Peyer's patch (tissue), 4 donors: ENCODE measurements around the gene SMIM10L1. TPM values are rescaled to one million over a fixed set of nuclear protein-coding genes. Genes with fewer than 3 reads are reported as not detected.
A peak's percentile ranks its signal among the peaks of the same experiment; 100 is the strongest.

Source experiments
- DNase-seq, 3 donors: peaks; one replicate each; pipeline ENCODE4 v3.0.0-alpha.2; 2017 to 2019
- H3K27ac ChIP-seq, 4 donors: fragments of 200-600 bp; sonication (generic); one replicate each; pipeline ENCODE4 v1.5.1; 2016 to 2019
- H3K27me3 ChIP-seq, 2 donors: fragments of 200-600 bp; sonication (generic); one replicate each; pipeline ENCODE4 v1.5.1; 2019
- H3K36me3 ChIP-seq, 3 donors: fragments of 200-600 bp; sonication (generic); one replicate each; pipeline ENCODE4 v1.5.1; 2016 to 2019
- H3K4me1 ChIP-seq, 4 donors: fragments of 200-600 bp; sonication (generic); one replicate each; pipeline ENCODE4 v1.5.1; 2016 to 2019
- H3K4me3 ChIP-seq, 4 donors: fragments of 200-600 bp; sonication (generic); 1 replicate in 3 of 4; 2 replicates in 1 of 4; pipeline ENCODE4 v1.5.1; 2016 to 2019; ENCODE audit warnings: mild to moderate bottlenecking in 1 of 4
- H3K9me3 ChIP-seq, 4 donors: fragments of 200-600 bp; sonication (generic); one replicate each; pipeline ENCODE4 v1.5.1; 2016 to 2019; ENCODE audit warnings: mild to moderate bottlenecking in 1 of 4
- POLR2A ChIP-seq, 2 donors: fragments of 450-650 bp; IDR thresholded peaks; one replicate each; pipeline ENCODE4 v1.5.1; 2017; ENCODE audit warnings: antibody characterized with exemption in 2 of 2, mild to moderate bottlenecking in 2 of 2, moderate library complexity in 2 of 2
- total RNA-seq, 4 donors: library from RNA; depleted of rRNA; stranded (reverse); fragments of >200 nt; gene quantifications; one replicate each; pipeline ENCODE4 v1.1.0, GENCODE V29; 2016
- TF ChIP-seq, protein P1 (sequence below), 6 experiments: fragments of 450-650 bp in 4 of 6; fragments of 200-600 bp in 2 of 6; sonication (generic) in 1 of 6; IDR thresholded peaks; one replicate each; pipeline ENCODE4 v1.5.1; 2017 to 2019; ENCODE audit warnings: antibody characterized with exemption in 6 of 6, mild to moderate bottlenecking in 3 of 6, moderate library complexity in 1 of 6

The SMIM10L1 gene
- total RNA-seq, 4 donors from 2014 or later, result 5.8 to 7.9 (median 7.0) TPM

DNA sequence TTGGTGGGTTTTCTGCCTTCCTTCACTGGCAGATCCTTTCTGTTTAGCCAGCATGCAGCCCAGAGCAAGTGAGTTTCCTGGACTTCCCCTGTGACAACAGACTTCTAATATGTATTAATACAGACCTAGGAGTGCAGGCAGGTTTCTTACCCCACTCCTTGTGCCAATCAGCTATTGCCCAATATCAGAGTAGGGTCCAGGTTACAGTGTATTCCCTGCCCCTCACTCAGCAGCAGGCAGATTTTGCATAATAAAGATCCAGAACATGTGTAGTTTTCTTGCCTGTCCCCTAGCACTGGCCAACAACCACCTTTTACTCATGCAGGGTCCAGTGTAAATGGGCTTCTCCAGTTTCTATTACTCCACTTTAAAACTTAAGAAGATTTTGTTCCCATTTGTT, 4.7 kb upstream of the SMIM10L1 start:
- H3K4me1 ChIP-seq, result peaks cover 0 to 12% (median 0%) of the 10 kb centered on the region in 4 donors
- H3K36me3 ChIP-seq, result peaks cover 0 to 8% (median 0%) of the 10 kb centered on the region in 3 donors
- H3K4me3 ChIP-seq, result no peak overlapping the region
- H3K9me3 ChIP-seq, result no peaks in the 10 kb centered on the region
- no peak for DNase-seq
- no peaks in the 10 kb centered on the region for H3K27me3 ChIP-seq
- TF ChIP-seq, protein P1, sequence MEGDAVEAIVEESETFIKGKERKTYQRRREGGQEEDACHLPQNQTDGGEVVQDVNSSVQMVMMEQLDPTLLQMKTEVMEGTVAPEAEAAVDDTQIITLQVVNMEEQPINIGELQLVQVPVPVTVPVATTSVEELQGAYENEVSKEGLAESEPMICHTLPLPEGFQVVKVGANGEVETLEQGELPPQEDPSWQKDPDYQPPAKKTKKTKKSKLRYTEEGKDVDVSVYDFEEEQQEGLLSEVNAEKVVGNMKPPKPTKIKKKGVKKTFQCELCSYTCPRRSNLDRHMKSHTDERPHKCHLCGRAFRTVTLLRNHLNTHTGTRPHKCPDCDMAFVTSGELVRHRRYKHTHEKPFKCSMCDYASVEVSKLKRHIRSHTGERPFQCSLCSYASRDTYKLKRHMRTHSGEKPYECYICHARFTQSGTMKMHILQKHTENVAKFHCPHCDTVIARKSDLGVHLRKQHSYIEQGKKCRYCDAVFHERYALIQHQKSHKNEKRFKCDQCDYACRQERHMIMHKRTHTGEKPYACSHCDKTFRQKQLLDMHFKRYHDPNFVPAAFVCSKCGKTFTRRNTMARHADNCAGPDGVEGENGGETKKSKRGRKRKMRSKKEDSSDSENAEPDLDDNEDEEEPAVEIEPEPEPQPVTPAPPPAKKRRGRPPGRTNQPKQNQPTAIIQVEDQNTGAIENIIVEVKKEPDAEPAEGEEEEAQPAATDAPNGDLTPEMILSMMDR (IDR thresholded peaks at IDR 0.05), result no peak
- TF ChIP-seq POLR2A (IDR thresholded peaks at IDR 0.05), result no peak
- no peak overlapping the region for H3K27ac ChIP-seq

DNA sequence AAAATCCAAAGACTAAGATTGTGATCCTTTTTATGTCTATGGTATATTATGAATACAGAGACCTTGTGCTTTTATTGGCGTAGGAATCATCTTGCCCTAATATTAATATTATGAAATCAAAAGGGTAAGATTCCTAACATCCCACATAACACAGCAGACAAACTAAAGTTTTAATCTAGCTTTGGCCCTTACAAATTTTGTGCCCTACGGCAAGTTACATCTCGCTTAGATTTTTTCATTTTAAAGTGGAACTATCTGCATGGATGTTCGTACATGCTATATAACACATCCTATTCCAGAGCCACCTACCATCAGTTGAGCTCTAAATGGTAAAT, 217 bp upstream of the SMIM10L1 start:
- Histone ChIP-seq H3K27me3 (no peaks in the 10 kb centered on the region), H3K4me1 (peaks cover 0 to 17% (median 3%) of the 10 kb centered on the region in 4 donors)

DNA sequence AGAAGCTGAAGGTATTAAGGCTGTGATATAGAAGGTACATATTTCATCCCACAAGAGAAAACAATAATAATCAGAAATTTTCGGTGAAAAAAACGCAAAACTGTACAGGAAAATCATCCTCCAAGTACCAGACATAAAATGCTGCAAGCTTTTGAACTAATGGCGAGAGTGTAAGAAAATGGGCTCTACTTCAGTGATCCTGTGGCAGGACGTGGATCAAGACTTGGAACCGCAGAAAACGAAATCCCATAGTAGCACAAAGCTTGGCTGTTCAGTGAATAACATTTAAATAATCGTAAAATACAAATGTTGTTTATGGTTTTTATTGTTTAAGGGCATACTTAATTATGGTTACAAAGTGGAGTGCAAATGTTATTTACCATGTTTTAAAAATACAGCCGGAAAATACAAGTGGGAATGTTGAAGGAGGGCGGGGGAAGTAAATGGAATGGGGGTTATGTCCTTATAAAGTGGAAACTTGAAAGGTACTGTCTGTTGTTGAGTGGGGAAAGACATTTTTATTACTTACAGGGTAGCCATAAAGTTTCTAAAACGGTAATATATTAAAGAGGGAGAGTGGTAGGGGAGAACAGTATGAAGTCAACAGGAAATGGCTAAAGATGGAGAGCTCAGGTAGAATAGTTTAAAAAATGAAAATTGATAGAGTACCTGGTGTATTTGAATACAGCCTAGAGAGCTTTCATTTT, 1.1 kb downstream of the SMIM10L1 start:
- peaks cover 0 to 17% (median 3%) of the 10 kb centered on the region in 4 donors for H3K4me1 ChIP-seq
- H3K27me3 ChIP-seq, result no peaks in the 10 kb centered on the region

More for the DNA sequence above, 217 bp upstream of the SMIM10L1 start:
- DNase-seq, result no peak
- no peaks in the 10 kb centered on the region for H3K9me3 ChIP-seq
- no peaks in the 10 kb centered on the region for H3K36me3 ChIP-seq
- no peak for TF ChIP-seq POLR2A (IDR thresholded peaks at IDR 0.05)
- TF ChIP-seq, protein P1 (IDR thresholded peaks at IDR 0.05), result no peak
- H3K4me3 ChIP-seq, result peak overlapping the region; percentile 51 to 94 (median 82)
- H3K27ac ChIP-seq, result peak overlapping the region; percentile 86 to 96 (median 94)

DNA sequence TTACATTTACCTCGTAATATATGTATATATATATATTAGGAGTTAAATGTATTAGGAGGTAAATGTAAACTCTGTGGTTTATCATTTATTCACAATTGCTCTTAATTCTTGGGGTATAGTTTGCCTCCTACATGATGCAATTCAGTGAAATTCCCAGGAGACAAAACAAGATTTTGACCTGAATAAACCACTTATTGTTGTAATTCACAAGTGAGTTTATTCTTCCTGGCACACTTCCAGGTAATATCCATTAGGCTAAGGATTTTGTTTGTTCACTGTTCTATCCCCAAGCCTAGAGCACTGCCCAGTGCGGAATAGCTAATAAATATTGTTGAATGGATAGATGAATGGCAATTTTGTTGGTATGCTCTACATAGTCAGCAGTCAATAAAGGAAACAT, 3.0 kb downstream of the SMIM10L1 start:
- Histone ChIP-seq H3K9me3 (no peaks in the 10 kb centered on the region), H3K4me3 (no peak overlapping the region), H3K27ac (no peak overlapping the region), H3K4me1 (peaks cover 0 to 17% (median 3%) of the 10 kb centered on the region in 4 donors), H3K27me3 (no peaks in the 10 kb centered on the region), H3K36me3 (no peaks in the 10 kb centered on the region)
- TF ChIP-seq, protein P1 (IDR thresholded peaks at IDR 0.05), result no peak
- no peak for TF ChIP-seq POLR2A (IDR thresholded peaks at IDR 0.05)
- DNase-seq, result no peak

More for the DNA sequence above, 1.1 kb downstream of the SMIM10L1 start:
- no peak for DNase-seq
- Histone ChIP-seq H3K4me3 (peak overlapping the region; percentile 51 to 94 (median 82)), H3K27ac (peak overlapping the region; percentile 86 to 96 (median 94)), H3K36me3 (no peaks in the 10 kb centered on the region), H3K9me3 (no peaks in the 10 kb centered on the region)
- no peak for TF ChIP-seq POLR2A (IDR thresholded peaks at IDR 0.05)
- TF ChIP-seq, protein P1 (IDR thresholded peaks at IDR 0.05), result no peak

DNA sequence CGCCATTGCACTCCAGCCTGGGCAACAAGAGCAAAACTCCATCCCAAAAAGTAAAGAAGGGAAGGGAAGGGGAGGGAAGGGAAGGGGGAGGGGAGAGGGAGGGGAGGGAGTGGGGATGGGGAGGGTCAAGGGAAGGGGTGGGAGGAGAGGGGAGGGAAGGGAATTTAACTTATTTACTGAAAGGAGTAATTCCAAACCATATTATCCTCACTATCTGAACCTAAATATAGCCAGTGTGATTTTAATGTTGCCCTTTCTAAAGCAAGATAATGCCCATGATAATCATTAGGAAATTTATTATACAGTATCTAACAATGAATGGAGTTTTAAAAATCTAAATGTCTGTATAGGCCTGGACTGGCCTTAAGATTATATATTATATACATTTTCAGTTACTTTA, 7.3 kb downstream of the SMIM10L1 start:
- Histone ChIP-seq H3K4me1 (no peaks in the 10 kb centered on the region), H3K27ac (no peak overlapping the region), H3K27me3 (no peaks in the 10 kb centered on the region), H3K36me3 (no peaks in the 10 kb centered on the region), H3K4me3 (no peak overlapping the region), H3K9me3 (no peaks in the 10 kb centered on the region)
- DNase-seq, result no peak
- TF ChIP-seq, protein P1 (IDR thresholded peaks at IDR 0.05), result no peak
- no peak for TF ChIP-seq POLR2A (IDR thresholded peaks at IDR 0.05)
